OCI-LY7 (cell line): ENCODE data around the gene RNGTT.

Experiments used
- CTCF ChIP-seq: fragments of 200-600 bp; sonication (generic); conservative IDR thresholded peaks from 2 replicates; pipeline ENCODE4 v1.5.1; 2014; ENCODE audit warnings: mild to moderate bottlenecking, antibody characterized with exemption, low read length, moderate library complexity, mixed read lengths
- EZH2phosphoT487 ChIP-seq: fragments of 200-600 bp; sonication (generic); IDR thresholded peaks from 2 replicates; pipeline ENCODE4 v1.6.1; 2018; ENCODE audit warnings: low read depth, borderline replicate concordance, mild to moderate bottlenecking, mixed run types, antibody characterized with exemption, low read length, moderate library complexity, mixed read lengths

GRCh38 chr6:88895911-88896310, 67.5 kb downstream of the RNGTT start:
- TF ChIP-seq CTCF (no peak), EZH2phosphoT487 (no peak)
